ENCODE data around the gene GINS3.
A peak's percentile ranks its signal among the peaks of the same experiment; 100 is the strongest.

Gene GINS3

GRCh38 chr16:58392215-58393137 lies at the start of gene GINS3:
GINS3 (plus strand) TSS chr16:58392471; CDS start chr16:58392602, 131 bp downstream.
- Mint-ChIP-seq H3K27me3 (ENCODE audit: low read depth) (peaks cover 12% of the 10 kb centered on the region), H3K36me3 (ENCODE audit: low read depth) (peaks cover 15% of the 10 kb centered on the region), H3K9me3 (peaks cover 6% of the 10 kb centered on the region), H3K27ac (peak within 1 kb of the TSS; percentile 93), H3K4me3 (peak within 1 kb of the TSS; percentile 95), H3K4me1 (ENCODE audit: low read depth) (peaks cover 16% of the 10 kb centered on the region)
- peak; percentile 87 for DNase-seq (ENCODE audit: low spot score)

DNA sequence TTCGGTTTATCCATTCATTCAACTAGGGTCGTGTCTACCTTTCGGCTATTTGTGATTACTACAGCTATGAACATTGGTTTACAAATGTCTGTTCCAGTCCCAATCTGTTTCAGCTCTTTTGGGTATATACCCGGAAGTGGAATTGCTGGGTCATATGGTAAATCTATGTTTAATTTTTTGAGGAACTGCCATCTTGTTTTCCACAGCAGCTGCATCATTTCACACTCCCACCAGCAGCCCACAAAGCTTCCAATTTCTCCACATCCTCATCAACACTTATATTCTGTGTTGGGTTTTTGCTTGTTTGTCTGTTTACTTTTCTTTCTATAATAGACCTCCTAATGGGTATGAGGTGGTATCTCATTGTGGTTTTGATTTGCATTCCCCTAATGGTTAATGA lies 48.7 kb upstream of the GINS3 start:
- H3K4me3 Mint-ChIP-seq, result no peak overlapping the region

DNA sequence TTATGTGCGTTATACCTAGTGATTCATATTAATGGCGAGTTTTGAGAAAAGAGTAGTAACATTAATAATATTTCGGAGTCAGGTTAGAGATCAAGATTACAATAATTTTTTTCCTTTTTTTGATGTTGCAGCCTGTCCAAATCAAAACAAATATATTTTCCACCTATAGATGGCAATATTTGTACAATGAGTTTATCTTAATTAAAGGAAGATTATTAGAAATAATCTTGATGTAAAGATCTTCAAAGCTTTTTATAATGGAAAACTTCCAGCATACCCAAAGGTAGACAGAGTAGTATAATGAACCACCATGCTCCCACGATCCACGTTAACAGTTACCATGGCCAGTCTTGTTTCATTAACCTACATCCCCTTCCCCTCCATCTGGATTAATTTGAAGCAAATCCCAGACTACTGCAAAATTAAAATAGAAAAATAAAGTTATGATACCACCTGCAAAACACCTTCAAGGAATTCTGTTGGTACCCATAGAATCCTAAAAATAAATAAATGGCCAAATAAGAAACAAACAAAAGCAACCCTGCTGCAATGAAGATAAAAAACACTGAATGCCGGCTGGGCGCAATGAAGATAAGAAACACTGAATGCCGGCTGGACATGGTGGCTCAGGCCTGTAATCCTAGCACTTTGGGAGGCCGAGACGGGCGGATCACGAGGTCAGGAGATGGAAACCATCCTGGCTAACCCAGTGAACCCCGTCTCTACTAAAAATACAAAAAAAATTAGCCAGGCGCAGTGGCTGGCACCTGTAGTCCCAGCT lies 46.5 kb upstream of the GINS3 start:
- H3K36me3 Mint-ChIP-seq (ENCODE audit: low read depth), result no peaks in the 10 kb centered on the region
- no peak overlapping the region for H3K4me3 Mint-ChIP-seq
- H3K27me3 Mint-ChIP-seq (ENCODE audit: low read depth), result peaks cover 36% of the 10 kb centered on the region

More for the DNA sequence above, 48.7 kb upstream of the GINS3 start:
- Mint-ChIP-seq H3K36me3 (ENCODE audit: low read depth) (no peaks in the 10 kb centered on the region), H3K27me3 (ENCODE audit: low read depth) (peaks cover 30% of the 10 kb centered on the region), H3K4me1 (ENCODE audit: low read depth) (peaks cover 5% of the 10 kb centered on the region), H3K27ac (no peak overlapping the region), H3K9me3 (no peaks in the 10 kb centered on the region)
- no peak for DNase-seq (ENCODE audit: low spot score)

DNA sequence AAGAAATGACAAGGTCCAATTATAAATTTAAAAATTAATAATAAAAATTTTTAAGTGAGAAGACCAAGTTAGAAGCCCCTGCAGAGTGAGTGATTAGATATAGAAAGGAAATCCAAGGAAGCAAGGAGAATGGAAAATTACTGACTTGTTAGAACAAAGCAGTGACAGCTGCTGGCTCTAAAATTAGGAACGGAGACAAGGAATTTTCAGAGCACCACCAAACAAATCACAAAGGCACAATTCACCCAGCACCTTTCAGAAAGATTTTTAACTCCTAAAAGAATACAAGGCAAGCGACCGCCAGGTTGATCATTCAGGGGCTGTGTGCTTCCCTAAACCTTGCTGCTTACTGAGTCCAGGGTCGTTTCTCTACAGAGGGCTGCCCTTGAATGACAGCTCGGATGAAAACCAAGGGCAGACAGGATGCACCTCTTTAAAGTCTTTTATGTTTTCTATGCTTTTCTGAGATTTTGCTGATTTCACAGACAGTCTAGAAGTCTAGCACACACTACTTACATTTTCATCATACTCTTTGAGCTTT lies 45.4 kb upstream of the GINS3 start:
- Mint-ChIP-seq H3K36me3 (ENCODE audit: low read depth) (no peaks in the 10 kb centered on the region), H3K4me1 (ENCODE audit: low read depth) (peaks cover 5% of the 10 kb centered on the region), H3K27ac (no peak overlapping the region), H3K4me3 (no peak overlapping the region), H3K27me3 (ENCODE audit: low read depth) (peaks cover 38% of the 10 kb centered on the region), H3K9me3 (no peaks in the 10 kb centered on the region)
- DNase-seq (ENCODE audit: low spot score), result no peak

More for the DNA sequence above, 46.5 kb upstream of the GINS3 start:
- Mint-ChIP-seq H3K9me3 (no peaks in the 10 kb centered on the region), H3K27ac (no peak overlapping the region), H3K4me1 (ENCODE audit: low read depth) (peaks cover 5% of the 10 kb centered on the region)
- DNase-seq (ENCODE audit: low spot score), result no peak

- Mint-ChIP-seq H3K4me1 (ENCODE audit: low read depth) (peaks cover 5% of the 10 kb centered on the region), H3K9me3 (no peaks in the 10 kb centered on the region), H3K36me3 (ENCODE audit: low read depth) (no peaks in the 10 kb centered on the region), H3K4me3 (no peak overlapping the region), H3K27me3 (ENCODE audit: low read depth) (peaks cover 26% of the 10 kb centered on the region), H3K27ac (no peak overlapping the region)
- no peak for DNase-seq (ENCODE audit: low spot score)
These were observed 43.3 kb upstream of the GINS3 start for GRCh38 chr16:58348986-58349385.

DNA sequence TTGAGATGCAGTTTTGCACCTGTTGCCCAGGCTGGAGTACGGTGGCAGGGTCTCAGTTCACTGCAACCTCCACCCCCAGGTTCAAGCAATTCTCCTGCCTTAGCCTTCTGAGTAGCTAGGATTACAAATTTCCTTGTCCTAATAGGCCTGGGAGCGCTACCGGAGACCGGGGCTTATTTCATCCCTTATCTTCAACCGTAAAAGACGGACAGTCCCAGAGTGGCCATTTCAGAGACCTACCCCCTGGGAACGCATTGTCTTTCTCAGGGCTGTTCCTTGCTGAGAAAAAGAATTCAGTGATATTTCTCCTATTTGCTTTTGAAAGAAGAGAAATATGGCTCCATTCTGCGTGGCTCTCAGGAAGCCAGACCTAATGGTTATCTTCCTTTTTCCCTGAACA lies 39.6 kb upstream of the GINS3 start:
- peaks cover 20% of the 10 kb centered on the region for H3K27me3 Mint-ChIP-seq (ENCODE audit: low read depth)
- no peaks in the 10 kb centered on the region for H3K9me3 Mint-ChIP-seq
- no peak for DNase-seq (ENCODE audit: low spot score)
- no peaks in the 10 kb centered on the region for H3K4me1 Mint-ChIP-seq (ENCODE audit: low read depth)
- no peak overlapping the region for H3K27ac Mint-ChIP-seq
- H3K36me3 Mint-ChIP-seq (ENCODE audit: low read depth), result no peaks in the 10 kb centered on the region
- H3K4me3 Mint-ChIP-seq, result no peak overlapping the region

DNA sequence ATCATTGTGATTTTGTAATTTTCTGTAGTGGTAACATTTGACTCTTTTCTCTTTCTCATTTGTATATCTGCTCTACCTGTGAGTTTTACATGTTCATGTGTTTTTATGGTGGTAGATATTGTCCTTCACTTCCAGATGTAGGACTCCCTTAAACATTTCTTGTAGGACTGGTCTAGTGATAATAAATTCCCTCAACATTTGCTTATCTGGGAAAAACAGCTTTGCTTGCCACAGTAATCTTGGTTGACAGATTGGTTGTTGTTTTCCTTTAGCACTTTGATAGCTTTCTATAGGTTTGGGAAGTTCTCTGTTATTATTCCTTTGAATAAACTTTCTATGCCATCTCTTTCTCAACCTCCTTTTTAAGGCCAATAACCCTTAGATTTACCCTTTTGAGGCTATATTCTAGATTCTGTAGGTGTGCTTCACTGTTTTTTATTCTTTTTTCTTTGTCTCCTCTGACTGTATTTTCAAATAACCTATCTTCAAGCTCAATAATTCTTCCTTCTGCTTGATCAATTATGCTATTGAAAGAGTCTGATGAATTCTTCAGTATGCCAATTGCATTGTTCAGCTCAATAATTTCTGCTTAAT lies 32.1 kb upstream of the GINS3 start:
- no peak for DNase-seq (ENCODE audit: low spot score)
- Mint-ChIP-seq H3K27ac (no peak overlapping the region), H3K9me3 (peaks cover 15% of the 10 kb centered on the region), H3K4me1 (ENCODE audit: low read depth) (no peaks in the 10 kb centered on the region), H3K27me3 (ENCODE audit: low read depth) (peaks cover 4% of the 10 kb centered on the region), H3K4me3 (no peak overlapping the region), H3K36me3 (ENCODE audit: low read depth) (no peaks in the 10 kb centered on the region)

GRCh38 chr16:58361726-58362125 lies 30.5 kb upstream of the GINS3 start:
- H3K27ac Mint-ChIP-seq, result no peak overlapping the region
- DNase-seq (ENCODE audit: low spot score), result no peak
- H3K4me1 Mint-ChIP-seq (ENCODE audit: low read depth), result no peaks in the 10 kb centered on the region
- H3K27me3 Mint-ChIP-seq (ENCODE audit: low read depth), result peaks cover 4% of the 10 kb centered on the region
- no peak overlapping the region for H3K4me3 Mint-ChIP-seq
- peaks cover 15% of the 10 kb centered on the region for H3K9me3 Mint-ChIP-seq
- H3K36me3 Mint-ChIP-seq (ENCODE audit: low read depth), result no peaks in the 10 kb centered on the region

DNA sequence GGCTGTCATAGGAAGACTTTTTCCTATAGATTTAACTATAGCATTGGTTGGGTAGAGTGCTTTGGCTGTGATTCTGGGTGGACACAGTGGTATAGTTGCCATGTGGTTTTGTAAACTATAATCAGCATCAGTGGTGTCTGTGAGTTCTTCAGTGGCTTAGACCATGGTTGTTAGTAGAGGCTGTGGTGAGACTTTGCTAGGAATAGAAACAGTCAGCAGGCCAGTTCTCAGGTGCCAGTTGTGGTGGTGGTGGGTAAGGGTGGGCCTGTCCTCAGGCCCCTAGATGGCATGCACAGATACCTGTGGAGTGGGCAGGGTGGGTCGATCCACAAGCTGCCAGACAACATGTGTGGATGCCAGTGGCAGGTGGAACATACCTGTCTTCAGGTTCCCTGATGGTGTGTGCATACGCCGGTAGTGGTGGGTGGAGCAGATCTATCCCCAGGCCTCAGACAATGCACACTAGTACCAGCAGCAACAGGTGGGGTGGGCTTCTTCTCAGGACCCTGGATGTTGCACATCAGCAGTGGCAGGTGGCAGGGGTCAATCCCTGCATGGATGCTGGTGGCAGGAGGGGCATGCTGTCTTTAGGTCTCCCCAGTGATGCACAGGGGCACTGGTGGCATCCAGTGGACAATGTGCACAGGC lies 28.4 kb upstream of the GINS3 start:
- Mint-ChIP-seq H3K9me3 (peaks cover 15% of the 10 kb centered on the region), H3K4me1 (ENCODE audit: low read depth) (no peaks in the 10 kb centered on the region), H3K27ac (no peak overlapping the region), H3K36me3 (ENCODE audit: low read depth) (no peaks in the 10 kb centered on the region), H3K27me3 (ENCODE audit: low read depth) (peaks cover 8% of the 10 kb centered on the region), H3K4me3 (no peak overlapping the region)
- no peak for DNase-seq (ENCODE audit: low spot score)

DNA sequence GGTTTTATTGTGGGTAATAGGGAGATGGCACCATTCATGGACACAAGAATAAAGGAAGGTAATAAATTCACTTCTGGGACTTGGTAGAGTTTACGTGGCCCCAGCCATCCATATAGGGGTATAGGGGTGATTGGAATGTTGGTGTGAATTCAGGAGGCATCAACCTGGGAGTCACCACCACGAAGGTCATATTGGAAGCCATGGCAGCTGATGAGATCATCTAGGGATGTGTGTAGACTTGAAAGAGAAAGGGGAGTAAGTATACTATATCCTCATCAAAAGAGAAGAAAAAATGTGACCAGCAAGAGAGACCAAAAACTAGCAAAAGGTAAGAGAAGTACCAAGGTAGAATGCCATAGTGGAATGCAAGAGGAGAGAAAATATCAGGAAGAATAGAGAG lies 26.6 kb upstream of the GINS3 start:
- Mint-ChIP-seq H3K4me1 (ENCODE audit: low read depth) (no peaks in the 10 kb centered on the region), H3K27ac (no peak overlapping the region), H3K36me3 (ENCODE audit: low read depth) (no peaks in the 10 kb centered on the region), H3K4me3 (no peak overlapping the region), H3K27me3 (ENCODE audit: low read depth) (peaks cover 5% of the 10 kb centered on the region), H3K9me3 (peaks cover 2% of the 10 kb centered on the region)
- no peak for DNase-seq (ENCODE audit: low spot score)

DNA sequence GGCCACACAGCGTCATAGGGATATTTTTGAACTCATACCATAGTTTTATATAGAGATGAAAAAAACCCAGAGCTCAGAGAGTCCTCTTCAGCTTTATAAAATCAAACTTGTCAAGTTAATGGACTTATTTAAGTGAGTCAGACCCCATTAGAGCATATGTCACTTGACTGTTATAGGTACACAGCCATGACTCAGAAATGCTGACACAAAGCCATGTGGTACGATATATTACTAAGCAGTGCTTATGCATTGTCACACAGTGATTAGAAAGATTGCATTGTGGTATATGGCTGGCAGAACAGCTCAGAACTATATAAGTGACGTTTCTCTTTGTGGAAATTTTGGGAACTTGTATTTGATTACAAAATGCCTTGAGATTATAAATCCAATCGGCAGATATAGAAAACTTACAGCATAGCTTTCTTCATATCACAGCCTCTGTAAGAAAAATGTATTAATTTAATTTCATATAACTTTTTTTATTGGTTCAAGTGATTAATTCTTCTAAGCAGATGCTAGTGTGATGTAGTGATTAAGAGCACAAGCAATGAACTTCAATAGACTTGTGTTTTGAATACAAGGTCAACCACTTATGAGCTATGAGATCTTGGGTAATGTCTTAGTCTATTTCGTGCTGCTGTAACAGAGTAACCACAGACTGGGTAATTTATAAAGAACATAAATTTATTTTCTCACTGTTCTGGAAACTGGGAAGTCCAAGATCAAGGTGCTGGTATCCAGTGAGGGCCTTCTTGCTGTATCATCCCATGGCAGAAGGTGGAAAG lies 25.8 kb upstream of the GINS3 start:
- no peaks in the 10 kb centered on the region for H3K4me1 Mint-ChIP-seq (ENCODE audit: low read depth)
- peaks cover 5% of the 10 kb centered on the region for H3K27me3 Mint-ChIP-seq (ENCODE audit: low read depth)
- H3K4me3 Mint-ChIP-seq, result no peak overlapping the region
- no peak for DNase-seq (ENCODE audit: low spot score)
- H3K36me3 Mint-ChIP-seq (ENCODE audit: low read depth), result no peaks in the 10 kb centered on the region
- no peak overlapping the region for H3K27ac Mint-ChIP-seq
- no peaks in the 10 kb centered on the region for H3K9me3 Mint-ChIP-seq

DNA sequence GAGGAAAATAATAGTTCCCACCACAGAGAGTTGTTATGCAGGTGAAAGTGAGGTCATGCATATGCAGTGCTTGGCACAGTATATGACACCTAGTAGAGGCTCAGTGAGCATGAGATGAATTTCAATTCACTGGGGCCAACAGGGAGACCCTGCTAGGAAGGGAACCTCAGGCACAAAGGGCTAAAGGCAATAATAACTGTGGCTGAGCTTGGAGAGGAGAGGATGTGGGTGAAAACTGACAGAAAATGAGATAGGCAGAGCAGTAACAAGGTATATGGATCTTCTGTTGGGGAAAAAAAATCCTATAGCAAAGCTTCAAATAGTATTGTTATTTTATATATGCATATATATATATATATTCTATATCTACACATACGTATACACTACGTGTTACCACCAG lies 25.0 kb upstream of the GINS3 start:
- Mint-ChIP-seq H3K27me3 (ENCODE audit: low read depth) (peaks cover 7% of the 10 kb centered on the region), H3K36me3 (ENCODE audit: low read depth) (no peaks in the 10 kb centered on the region), H3K4me1 (ENCODE audit: low read depth) (no peaks in the 10 kb centered on the region), H3K9me3 (no peaks in the 10 kb centered on the region), H3K4me3 (no peak overlapping the region), H3K27ac (no peak overlapping the region)
- DNase-seq (ENCODE audit: low spot score), result no peak

DNA sequence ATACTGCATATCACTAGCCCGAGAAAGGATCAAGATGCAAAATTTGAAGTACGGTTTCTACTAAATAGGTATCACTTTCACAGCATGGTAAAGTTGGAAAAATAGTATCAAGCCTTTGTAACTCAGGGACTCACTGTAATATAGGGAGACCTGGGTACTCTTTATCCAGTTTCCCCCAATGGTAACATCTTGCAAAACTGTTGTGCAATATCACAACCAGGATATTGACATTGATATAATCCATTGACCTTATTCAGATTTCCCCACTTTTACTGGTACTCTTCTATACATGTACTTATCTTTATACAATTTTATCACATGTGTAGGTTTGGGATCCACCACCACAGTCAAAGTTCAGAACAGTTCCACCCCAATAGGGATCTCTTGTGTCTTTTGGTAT lies 20.4 kb upstream of the GINS3 start:
- Mint-ChIP-seq H3K27ac (no peak overlapping the region), H3K4me3 (no peak overlapping the region)

More for the DNA sequence above, 20.4 kb upstream of the GINS3 start:
- Mint-ChIP-seq H3K9me3 (no peaks in the 10 kb centered on the region), H3K27me3 (ENCODE audit: low read depth) (peaks cover 29% of the 10 kb centered on the region), H3K36me3 (ENCODE audit: low read depth) (no peaks in the 10 kb centered on the region), H3K4me1 (ENCODE audit: low read depth) (no peaks in the 10 kb centered on the region)
- DNase-seq (ENCODE audit: low spot score), result no peak

Measured in T-helper 2 cell treated with Interferon-gamma antibody and Interleukin-4, amounts not matched to agents 5 μg/mL and 100 μg/mL, for 36 hours (primary cell).